ENCODE data around the gene SDHC. TPM values are rescaled to one million over a fixed set of nuclear protein-coding genes. Genes with fewer than 3 reads are reported as not detected.

The SDHC gene
- total and polyA plus RNA-seq, 2 of the 8 experiments (the other 6 are each of a cell fraction or from before 2014, with no cell fraction given), result 224 to 305 TPM

- TF ChIP-seq TAF1 (IDR thresholded peaks at IDR 0.05; ENCODE audit: low read depth, low read length) (peak; percentile 44; the same call in 1 of the 2 replicates), SRF (IDR thresholded peaks at IDR 0.05; ENCODE audit: low read depth, low read length) (no peak), MAFK (IDR thresholded peaks at IDR 0.05; ENCODE audit: low read depth, low read length) (no peak), RAD21 (IDR thresholded peaks at IDR 0.05 in 1 of 2, conservative IDR thresholded peaks at IDR 0.05 in 1 of 2; ENCODE audit: low read depth in 2 of 2, low read length in 2 of 2) (no peak), EGR1 (IDR thresholded peaks at IDR 0.05; ENCODE audit: borderline replicate concordance, low read depth, low read length) (no peak), USF2 (IDR thresholded peaks at IDR 0.05; ENCODE audit: low read length) (0 out of 2 replicates have a peak, but pooled peaks have one; percentile 14), YY1 (IDR thresholded peaks at IDR 0.05; ENCODE audit: low read depth, low read length) (no peak), POLR2A (IDR thresholded peaks at IDR 0.05; ENCODE audit: control extremely low read depth in 1 of 2, low read depth in 2 of 2, low read length in 2 of 2) (peak in 1 of 2 experiments; percentile 76; a peak in 1 of 3 replicates), ATF3 (IDR thresholded peaks at IDR 0.05; ENCODE audit: insufficient read depth, low read depth, low read length) (no peak), EP300 (IDR thresholded peaks at IDR 0.05; ENCODE audit: borderline replicate concordance in 1 of 2, low read depth in 2 of 2, low read length in 2 of 2) (no peak), GTF2F1 (IDR thresholded peaks at IDR 0.05; ENCODE audit: borderline replicate concordance, low read depth, low read length) (no peak), POLR2AphosphoS5 (IDR thresholded peaks at IDR 0.05; ENCODE audit: low read depth, low read length) (peak; percentile 46; the same call in 1 of the 2 replicates), CHD1 (IDR thresholded peaks at IDR 0.05; ENCODE audit: low read depth, low read length) (no peak), MAX (IDR thresholded peaks at IDR 0.05) (peak; percentile 74), RBBP5 (IDR thresholded peaks at IDR 0.05; ENCODE audit: borderline replicate concordance, low read depth, low read length) (no peak; the same call in 1 of the 2 replicates), SIX5 (IDR thresholded peaks at IDR 0.05; ENCODE audit: low read depth, low read length) (no peak), CTCF (IDR thresholded peaks at IDR 0.05; ENCODE audit: control extremely low read depth in 1 of 3, insufficient read depth in 1 of 3, low read depth in 1 of 3, low read length in 3 of 3) (no peak), RXRA (IDR thresholded peaks at IDR 0.05; ENCODE audit: insufficient read depth, low read depth, low read length) (no peak), CBX5 (IDR thresholded peaks at IDR 0.05; ENCODE audit: low read depth, low read length) (no peak)
Measured at GRCh38 chr1:161389691-161390558, 75.7 kb downstream of the SDHC start (continued).

Data from H1 (cell line).